Pericardium fibroblast (primary cell): ENCODE results near the gene KIAA1755. TPM values are rescaled to one million over a fixed set of nuclear protein-coding genes. Genes with fewer than 3 reads are reported as not detected.

ENCODE experiments used
- total RNA-seq: library from RNA; depleted of rRNA; stranded (reverse); fragments of >200 nt; gene quantifications from 2 replicates; pipeline ENCODE4 v1.2.3, GENCODE V29; 2015

The KIAA1755 gene, protein sequence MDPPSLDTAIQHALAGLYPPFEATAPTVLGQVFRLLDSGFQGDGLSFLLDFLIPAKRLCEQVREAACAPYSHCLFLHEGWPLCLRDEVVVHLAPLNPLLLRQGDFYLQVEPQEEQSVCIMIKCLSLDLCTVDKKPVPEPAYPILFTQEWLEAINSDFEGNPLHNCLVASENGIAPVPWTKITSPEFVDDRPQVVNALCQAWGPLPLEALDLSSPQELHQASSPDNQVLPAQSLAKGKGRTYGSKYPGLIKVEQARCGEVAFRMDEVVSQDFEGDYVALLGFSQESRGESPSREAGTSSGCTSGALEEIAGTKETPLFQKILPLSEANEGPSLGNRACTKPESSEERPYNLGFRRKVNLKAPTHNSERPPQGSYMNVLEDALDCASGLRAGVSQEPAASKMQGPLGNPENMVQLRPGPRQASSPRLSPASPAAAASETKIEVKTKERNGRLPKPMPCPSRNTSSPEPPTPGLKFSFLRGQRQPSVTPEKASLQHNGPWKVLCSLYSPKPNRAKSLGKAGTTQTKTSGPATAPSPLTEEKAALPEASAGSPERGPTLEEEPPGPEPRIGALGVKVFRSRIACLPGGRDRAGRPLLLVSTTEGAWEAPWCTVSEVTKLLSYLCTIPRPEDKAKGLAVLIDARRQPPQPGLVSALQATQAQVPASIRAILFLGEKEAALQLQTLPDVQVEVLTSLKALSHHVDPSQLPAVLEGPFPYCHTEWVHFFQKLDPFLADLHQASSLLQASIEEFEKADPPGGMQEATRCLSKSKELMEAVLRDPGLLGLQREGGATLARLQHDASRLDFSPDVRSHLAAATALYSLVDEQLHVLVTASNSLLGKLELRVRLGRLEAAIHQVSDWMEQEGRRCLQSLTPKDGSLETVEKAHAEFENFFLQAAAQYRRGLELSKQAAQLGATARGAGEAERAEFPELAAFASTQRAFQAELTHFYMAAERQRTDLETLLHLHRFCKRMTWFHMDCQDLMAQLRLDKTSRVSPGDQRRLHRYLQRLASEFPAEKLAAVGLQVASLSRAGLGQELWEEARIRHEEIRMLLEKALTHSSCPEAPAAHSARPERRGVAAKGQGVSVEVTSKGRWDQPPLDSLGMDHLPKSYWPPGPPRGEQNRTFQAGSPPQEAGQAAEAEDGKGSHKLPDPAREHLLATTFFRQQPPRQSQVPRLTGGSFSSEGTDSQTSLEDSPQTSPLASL
- total RNA-seq = 1.4 and 2.7 TPM in 2 replicates

DNA sequence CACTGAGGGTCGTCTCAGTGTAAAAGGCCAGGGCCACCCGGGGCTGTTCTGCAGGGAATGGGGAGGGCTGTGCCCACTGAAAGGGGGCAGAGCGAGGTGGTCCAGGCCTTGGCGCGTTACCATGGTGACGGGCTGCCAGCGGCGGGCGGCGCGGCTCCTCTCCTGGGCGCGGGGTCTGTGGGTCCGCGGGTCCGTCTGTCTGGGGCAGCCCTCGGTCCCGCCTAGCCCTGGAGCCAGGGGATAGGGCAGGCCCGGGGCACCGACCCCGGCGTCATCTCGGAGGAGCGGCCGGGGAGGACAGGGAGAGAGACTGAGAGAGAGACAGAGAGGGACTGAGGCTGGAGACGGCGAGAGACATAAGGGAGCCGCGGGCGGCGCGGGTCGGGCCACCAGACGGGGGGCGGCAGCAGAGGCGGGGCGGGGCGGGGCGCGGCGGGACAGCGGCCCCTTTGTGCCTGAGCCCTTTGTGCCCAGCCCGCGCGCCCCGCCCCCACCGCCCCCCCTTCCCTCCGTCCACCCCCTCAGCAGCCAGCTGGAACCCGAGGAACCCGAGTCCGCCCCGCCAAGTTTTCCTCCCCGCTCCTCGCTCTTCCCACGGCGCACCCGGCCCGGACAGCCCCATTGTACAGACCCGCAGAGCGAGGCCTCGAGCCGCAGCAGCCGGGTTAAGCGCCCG lies at the start of gene KIAA1755:
TSS of gene KIAA1755 (minus strand) at position 358 of the 676 bp plus-strand sequence. CDS start at position 123, 235 bp downstream.

DNA sequence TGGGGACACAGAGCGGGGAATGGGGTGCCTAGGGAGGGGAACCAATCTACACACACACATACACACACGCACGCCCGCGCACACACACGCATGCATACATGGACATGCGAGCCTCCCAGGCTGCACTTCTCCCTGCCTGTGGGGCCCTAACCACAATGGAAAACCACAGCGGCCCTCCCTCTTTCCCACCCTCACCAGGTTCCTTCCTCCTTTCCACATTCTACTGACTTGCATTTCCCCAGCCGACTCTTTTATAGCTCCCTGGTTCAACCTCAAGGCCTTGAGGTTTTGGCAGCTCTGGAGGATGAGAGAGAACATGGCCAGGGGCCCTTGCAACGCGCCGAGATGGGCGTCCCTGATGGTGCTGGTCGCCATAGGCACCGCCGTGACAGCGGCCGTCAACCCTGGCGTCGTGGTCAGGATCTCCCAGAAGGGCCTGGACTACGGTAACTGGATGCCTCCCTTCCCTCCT lies 43.4 kb upstream of the KIAA1755 start, which contains the start of gene BPI:
TSS of gene BPI (plus strand) at position 249 of the 472 bp plus-strand sequence. CDS start at position 317, 68 bp downstream.

DNA sequence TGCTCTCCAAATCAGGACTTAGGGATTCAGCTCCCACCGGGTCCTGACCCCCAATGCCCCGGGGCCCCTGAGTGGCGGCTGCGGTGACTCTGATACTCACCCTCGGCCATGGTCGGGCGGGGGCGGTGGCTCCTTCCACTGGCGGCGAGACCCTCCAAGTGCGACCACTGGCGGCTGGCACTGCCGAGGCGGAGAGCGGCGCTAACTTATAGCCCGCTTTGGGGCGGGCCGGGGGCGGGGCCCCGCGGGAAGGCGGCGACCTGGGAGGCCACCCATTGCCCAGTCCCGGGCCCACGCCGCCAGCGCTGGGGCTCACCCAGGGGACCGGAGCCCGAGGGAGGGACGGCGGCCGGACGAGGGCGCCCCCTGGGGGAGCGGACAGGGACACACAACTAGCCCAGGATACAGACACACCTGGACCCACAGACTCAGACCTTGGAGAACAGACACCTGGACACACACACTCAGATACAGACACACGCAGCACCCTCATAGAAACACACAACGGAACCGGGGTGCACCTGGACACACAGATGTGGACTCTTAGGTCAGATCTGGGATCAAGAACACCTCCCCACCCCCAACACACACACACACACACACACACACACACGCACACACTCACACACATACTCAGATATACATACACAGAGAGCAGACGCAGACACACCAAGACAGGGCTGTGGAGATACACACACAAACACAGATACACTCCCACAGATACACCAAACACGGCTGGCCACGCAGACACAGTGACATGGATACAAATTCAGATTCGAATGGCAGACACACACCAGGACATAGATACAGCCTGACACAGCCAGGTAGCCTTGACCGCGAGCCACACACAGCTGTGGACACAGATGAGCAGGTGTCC lies 95.2 kb downstream of the KIAA1755 start, which contains the start of gene TGM2:
TSS of gene TGM2 (minus strand) at position 182 of the 877 bp plus-strand sequence. CDS start at position 110, 72 bp downstream.

Other genes with a start within 250 kb of the KIAA1755 start
- gene TTI1, start 227.3 kb downstream of the KIAA1755 start, total RNA-seq = 8.6 and 11.7 TPM in 2 replicates
- 16.0 and 17.4 TPM in 2 replicates for gene RPRD1B, start 227.0 kb downstream of the KIAA1755 start, total RNA-seq
- gene TGM2, start 95.5 kb downstream of the KIAA1755 start, total RNA-seq = 25.2 and 150 TPM in 2 replicates
- gene BPI, start 43.4 kb upstream of the KIAA1755 start, total RNA-seq = 0.12 TPM in 1 of 2 replicates, not detected in the other
- 1.1 TPM in 1 of 2 replicates, not detected in the other for gene LBP, start 85.7 kb upstream of the KIAA1755 start, total RNA-seq
- 22.9 and 42.4 TPM in 2 replicates for gene SNHG17, start 174.6 kb upstream of the KIAA1755 start, total RNA-seq
- 14.1 and 19.3 TPM in 2 replicates for gene RALGAPB, start 212.1 kb upstream of the KIAA1755 start, total RNA-seq